Activated T-cell treated with anti-CD3 and anti-CD28 coated beads, Interleukin-2, amount 50 U/mL, for 72 hours (primary cell): ENCODE measurements around the gene GRPEL1. TPM values are rescaled to one million over a fixed set of nuclear protein-coding genes. Genes with fewer than 3 reads are reported as not detected.

ENCODE experiments used
- ATAC-seq, 2 donors: fragments of 150-1000 bp; cut with Tn5 transposase; replicated peaks in 1 of 2; 2 replicates each; pipeline ENCODE4 v1.10.0; 2021; ENCODE audit warnings: moderate library complexity in 2 of 2, mild to moderate bottlenecking in 1 of 2
- DNase-seq, 2 donors: peaks; one replicate each; pipeline ENCODE4 v3.0.0; 2021 to 2022; ENCODE audit warnings: mixed read lengths in 1 of 2
- H3K27ac Mint-ChIP-seq: one replicate; pipeline ENCODE4 v1.8.0; 2022; ENCODE audit warnings: mild to moderate bottlenecking, moderate library complexity, mixed read lengths
- H3K27me3 Mint-ChIP-seq: one replicate; pipeline ENCODE4 v1.8.0; 2022; ENCODE audit warnings: low read depth, mixed read lengths
- H3K36me3 Mint-ChIP-seq, 2 donors: one replicate each; pipeline ENCODE4 v1.8.0; 2022; ENCODE audit warnings: mixed read lengths in 2 of 2, mild to moderate bottlenecking in 1 of 2; ENCODE audit not compliant: insufficient read depth in 2 of 2
- H3K4me1 Mint-ChIP-seq: one replicate; pipeline ENCODE4 v1.8.0; 2022; ENCODE audit warnings: low read depth, mixed read lengths
- H3K4me3 Mint-ChIP-seq, 2 donors: one replicate each; pipeline ENCODE4 v1.8.0; 2022; ENCODE audit warnings: mild to moderate bottlenecking in 2 of 2, mixed read lengths in 2 of 2, moderate library complexity in 2 of 2
- H3K9me3 Mint-ChIP-seq, 2 donors: one replicate each; pipeline ENCODE4 v1.8.0; 2022; ENCODE audit warnings: mixed read lengths in 2 of 2
- total RNA-seq, 2 donors: library from RNA; stranded (reverse); gene quantifications; one replicate each; pipeline ENCODE4 v1.2.3, GENCODE V29; 2022

GRPEL1 gene
- total RNA-seq, 2 donors from 2014 or later: 47.6 to 65.5 TPM

- ATAC-seq: no peak
- Mint-ChIP-seq H3K27ac (peak overlapping the region; percentile 91), H3K27me3 (peaks cover 8% of the 10 kb centered on the region), H3K36me3 (peaks cover 0 to 1% of the 10 kb centered on the region in 2 donors), H3K4me3 (peak overlapping the region; percentile 92 to 94), H3K9me3 (no peaks in the 10 kb centered on the region), H3K4me1 (peaks cover 61% of the 10 kb centered on the region)
- DNase-seq: no peak
Measured at GRCh38 chr4:7044137-7044930, 23.5 kb downstream of the GRPEL1 start.

GRCh38 chr4:7043284-7044136, 24.4 kb downstream of the GRPEL1 start, which contains the start of gene TADA2B:
Gene TADA2B (plus strand): TSS chr4:7043372. CDS start chr4:7043580, 208 bp downstream.
- peak; percentile 66 to 70 for DNase-seq
- peak; percentile 65 to 71 for ATAC-seq
- H3K36me3 Mint-ChIP-seq: peaks cover 0 to 1% of the 10 kb centered on the region in 2 donors

GRCh38 chr4:7042503-7043283, 25.2 kb downstream of the GRPEL1 start:
- DNase-seq: peak; percentile 94 to 97
- peak overlapping the region; percentile 85 to 98 for H3K4me3 Mint-ChIP-seq
- no peaks in the 10 kb centered on the region for H3K9me3 Mint-ChIP-seq
- H3K36me3 Mint-ChIP-seq: peaks cover 0 to 1% of the 10 kb centered on the region in 2 donors
- peak overlapping the region; percentile 70 for H3K27ac Mint-ChIP-seq
- peaks cover 8% of the 10 kb centered on the region for H3K27me3 Mint-ChIP-seq
- H3K4me1 Mint-ChIP-seq: peaks cover 58% of the 10 kb centered on the region
- ATAC-seq: peak; percentile 86

More at GRCh38 chr4:7043284-7044136, 24.4 kb downstream of the GRPEL1 start, which contains the start of gene TADA2B:
- H3K4me3 Mint-ChIP-seq: peak within 1 kb of the TSS; percentile 94 to 98
- peak within 1 kb of the TSS; percentile 85 for H3K27ac Mint-ChIP-seq
- peaks cover 54% of the 10 kb centered on the region for H3K4me1 Mint-ChIP-seq
- peaks cover 8% of the 10 kb centered on the region for H3K27me3 Mint-ChIP-seq
- no peaks in the 10 kb centered on the region for H3K9me3 Mint-ChIP-seq

- ATAC-seq (no peak), DNase-seq (no peak)
- H3K27me3 Mint-ChIP-seq: peaks cover 8% of the 10 kb centered on the region
- H3K36me3 Mint-ChIP-seq: peaks cover 0 to 1% of the 10 kb centered on the region in 2 donors
- no peaks in the 10 kb centered on the region for H3K9me3 Mint-ChIP-seq
- H3K4me1 Mint-ChIP-seq: peaks cover 53% of the 10 kb centered on the region
- no peak overlapping the region for H3K27ac Mint-ChIP-seq
- peak overlapping the region; percentile 82 to 98 for H3K4me3 Mint-ChIP-seq
Measured at GRCh38 chr4:7041801-7042502, 25.9 kb downstream of the GRPEL1 start.

GRCh38 chr4:7041246-7041645, 26.6 kb downstream of the GRPEL1 start:
- no peaks in the 10 kb centered on the region for H3K9me3 Mint-ChIP-seq
- ATAC-seq: no peak
- H3K36me3 Mint-ChIP-seq: peaks cover 0 to 1% of the 10 kb centered on the region in 2 donors

GRCh38 chr4:7040765-7041164, 27.1 kb downstream of the GRPEL1 start:
- Mint-ChIP-seq H3K9me3 (no peaks in the 10 kb centered on the region), H3K27me3 (peaks cover 8% of the 10 kb centered on the region), H3K4me3 (peak overlapping the region in 1 of 2 donors; percentile 33), H3K27ac (no peak overlapping the region), H3K4me1 (peaks cover 42% of the 10 kb centered on the region), H3K36me3 (peaks cover 0 to 1% of the 10 kb centered on the region in 2 donors)
- ATAC-seq (no peak), DNase-seq (no peak)

More at GRCh38 chr4:7041246-7041645, 26.6 kb downstream of the GRPEL1 start:
- Mint-ChIP-seq H3K27me3 (peaks cover 8% of the 10 kb centered on the region), H3K27ac (no peak overlapping the region), H3K4me3 (peak overlapping the region in 1 of 2 donors; percentile 98), H3K4me1 (peaks cover 46% of the 10 kb centered on the region)
- DNase-seq: no peak

GRCh38 chr4:7037425-7037824, 30.4 kb downstream of the GRPEL1 start:
- H3K4me1 Mint-ChIP-seq: peaks cover 17% of the 10 kb centered on the region
- no peak for DNase-seq
- H3K27ac Mint-ChIP-seq: no peak overlapping the region
- H3K4me3 Mint-ChIP-seq: no peak overlapping the region
- H3K9me3 Mint-ChIP-seq: no peaks in the 10 kb centered on the region
- no peaks in the 10 kb centered on the region for H3K36me3 Mint-ChIP-seq
- peaks cover 8% of the 10 kb centered on the region for H3K27me3 Mint-ChIP-seq
- ATAC-seq: no peak

GRCh38 chr4:7034262-7035081, 33.4 kb downstream of the GRPEL1 start:
- Mint-ChIP-seq H3K36me3 (peaks cover 2% of the 10 kb centered on the region in 2 donors), H3K27me3 (no peaks in the 10 kb centered on the region), H3K4me1 (peaks cover 8% of the 10 kb centered on the region), H3K4me3 (no peak overlapping the region), H3K27ac (no peak overlapping the region), H3K9me3 (no peaks in the 10 kb centered on the region)
- DNase-seq: no peak
- peak in 1 of 2 donors; percentile 16 for ATAC-seq

- Mint-ChIP-seq H3K9me3 (no peaks in the 10 kb centered on the region), H3K27ac (no peak overlapping the region), H3K36me3 (peaks cover 7 to 12% of the 10 kb centered on the region in 2 donors), H3K27me3 (no peaks in the 10 kb centered on the region), H3K4me1 (peaks cover 2% of the 10 kb centered on the region), H3K4me3 (no peak overlapping the region)
- DNase-seq (no peak), ATAC-seq (no peak)
Measured at GRCh38 chr4:7032596-7032995, 35.3 kb downstream of the GRPEL1 start.

GRCh38 chr4:7031558-7032449, 36.1 kb downstream of the GRPEL1 start:
- Mint-ChIP-seq H3K27me3 (no peaks in the 10 kb centered on the region), H3K9me3 (no peaks in the 10 kb centered on the region), H3K4me1 (no peaks in the 10 kb centered on the region), H3K36me3 (peaks cover 11 to 16% of the 10 kb centered on the region in 2 donors), H3K27ac (no peak overlapping the region), H3K4me3 (no peak overlapping the region)
- no peak for DNase-seq
- no peak for ATAC-seq

- H3K9me3 Mint-ChIP-seq: no peaks in the 10 kb centered on the region
- peak overlapping the region; percentile 28 for H3K27ac Mint-ChIP-seq
- H3K4me1 Mint-ChIP-seq: no peaks in the 10 kb centered on the region
- ATAC-seq (no peak), DNase-seq (no peak)
- no peak overlapping the region for H3K4me3 Mint-ChIP-seq
- no peaks in the 10 kb centered on the region for H3K27me3 Mint-ChIP-seq
- H3K36me3 Mint-ChIP-seq: peaks cover 13 to 19% of the 10 kb centered on the region in 2 donors
Measured at GRCh38 chr4:7030856-7031255, 37.0 kb downstream of the GRPEL1 start.
